K562 (cell line): ENCODE results near the gene SP6. TPM values are rescaled to one million over a fixed set of nuclear protein-coding genes. Genes with fewer than 3 reads are reported as not detected.

ENCODE experiments used
- BMI1 ChIP-seq: fragments of 150-350 bp; IDR thresholded peaks from 2 replicates; pipeline ENCODE4 v1.6.1; 2014; ENCODE audit warnings: low read length
- DMBX1 ChIP-seq: fragments of 250-450 bp; sonication (Bioruptor Pico); IDR thresholded peaks from 2 replicates; pipeline ENCODE4 v1.8.0; 2022; ENCODE audit warnings: inconsistent platforms, mild to moderate bottlenecking, moderate library complexity, borderline replicate concordance
- FOXJ2 ChIP-seq: fragments of 200-800 bp; sonication (Bioruptor generic); IDR thresholded peaks from 2 replicates; pipeline ENCODE4 v1.6.1; 2016; ENCODE audit warnings: missing genetic modification characterization, missing compliant biosample characterization
- FOXK2 ChIP-seq, 2 experiments: fragments of 450-650 bp; IDR thresholded peaks in 1 of 2; conservative IDR thresholded peaks in 1 of 2; 2 replicates each; pipeline ENCODE4 v1.6.1; 2016; ENCODE audit warnings: low read depth in 2 of 2, mild to moderate bottlenecking in 1 of 2
- FUS ChIP-seq: fragments of 200-400 bp; formaldehyde crosslinking; optimal IDR thresholded peaks from 2 replicates; pipeline ENCODE3; 2017; ENCODE audit warnings: low read depth, low read length
- HDAC2 ChIP-seq: fragments of 450-650 bp; IDR thresholded peaks from 2 replicates; pipeline ENCODE4 v1.6.1; 2016; ENCODE audit warnings: mild to moderate bottlenecking
- IFI16 ChIP-seq: fragments of 250-450 bp; sonication (Bioruptor Pico); IDR thresholded peaks from 2 replicates; pipeline ENCODE4 v2.1.2; 2022; ENCODE audit warnings: mild to moderate bottlenecking, inconsistent platforms
- MYC ChIP-seq, 2 experiments: fragments of 250-450 bp in 1 of 2; sonication (Bioruptor Pico) in 1 of 2; IDR thresholded peaks; 2 replicates each; pipeline versions ENCODE4 v1.5.1 to v1.6.1; 2012 to 2021; ENCODE audit warnings: low read depth in 2 of 2, borderline replicate concordance in 1 of 2, improper control_type of control experiment in 1 of 2, low read length in 1 of 2, mild to moderate bottlenecking in 1 of 2, moderate library complexity in 1 of 2
- PHF21A ChIP-seq: fragments of 450-650 bp; IDR thresholded peaks from 2 replicates; pipeline ENCODE4 v1.6.1; 2017; ENCODE audit warnings: low read depth, borderline replicate concordance
- SIN3B ChIP-seq: fragments of 450-650 bp; IDR thresholded peaks from 2 replicates; pipeline ENCODE4 v1.6.1; 2017; ENCODE audit warnings: low read depth, mild to moderate bottlenecking, moderate library complexity
- STAT5A ChIP-seq: IDR thresholded peaks from 2 replicates; pipeline ENCODE4 v1.6.1; 2012; ENCODE audit warnings: low read length, inconsistent platforms, borderline replicate concordance
- TAF7 ChIP-seq: fragments of 450-650 bp; IDR thresholded peaks from 2 replicates; pipeline ENCODE4 v1.6.1; 2016; ENCODE audit warnings: missing genetic modification characterization, missing compliant biosample characterization
- TCF7L2 ChIP-seq: fragments of 150-350 bp; IDR thresholded peaks from 2 replicates; pipeline ENCODE4 v1.6.1; 2016; ENCODE audit warnings: low read depth, mild to moderate bottlenecking, low read length, moderate library complexity
- ZKSCAN8 ChIP-seq: fragments of 200-800 bp; sonication (Bioruptor generic); IDR thresholded peaks from 2 replicates; pipeline ENCODE4 v1.6.1; 2016; ENCODE audit warnings: missing genetic modification characterization, missing compliant biosample characterization
- ZNF384 ChIP-seq: IDR thresholded peaks from 2 replicates; pipeline ENCODE4 v1.6.1; 2012; ENCODE audit warnings: low read depth, low read length, improper control_type of control experiment
- ZNF431 ChIP-seq: sonication (generic); formaldehyde crosslinking; IDR thresholded peaks from 2 replicates; pipeline ENCODE4 v1.8.0; 2022; ENCODE audit warnings: mild to moderate bottlenecking, missing genetic modification reagents
- ZNF583 ChIP-seq: fragments of 250-450 bp; sonication (Bioruptor Pico); IDR thresholded peaks from 2 replicates; pipeline ENCODE4 v1.4.0; 2020
- polyA plus RNA-seq, 8 experiments: library from polyadenylated mRNA; depleted of rRNA in 4 of 8; stranded (reverse) in 5 of 8; unstranded in 3 of 8; fragments of >200 nt; fragmentation: Nextera tagmentation in 2 of 8; fragmentation: Illumina TruSeq in 1 of 8; extraction: Ambion mirVana in 2 of 8; extraction: Trizol in 1 of 8; gene quantifications; 2 replicates each; pipeline versions ENCODE4 v1.2.1 to v1.2.3, GENCODE V29; 2011 to 2014; ENCODE audit warnings: inconsistent platforms in 1 of 8, missing spikeins in 1 of 8
- total RNA-seq, 7 experiments: library from RNA; depleted of rRNA in 6 of 7; stranded (reverse); fragments of >200 nt in 6 of 7; fragmentation: Illumina TruSeq in 2 of 7; extraction: Trizol in 2 of 7; gene quantifications; 2 replicates each; pipeline versions ENCODE4 v1.2.1 to v1.2.3, GENCODE V29; 2011 to 2021; ENCODE audit warnings: low replicate concordance in 1 of 7
- TF ChIP-seq, protein P1 (sequence below): IDR thresholded peaks from 2 replicates; pipeline ENCODE4 v1.6.1; 2011; ENCODE audit warnings: borderline replicate concordance, low read depth, mild to moderate bottlenecking, moderate library complexity, low read length; ENCODE audit not compliant: insufficient read depth, poor library complexity, severe bottlenecking
- TF ChIP-seq, protein P2 (sequence below), 2 experiments: fragments of 450-650 bp; IDR thresholded peaks; 2 replicates each; pipeline ENCODE4 v1.6.1; 2018; ENCODE audit warnings: mild to moderate bottlenecking in 2 of 2, low read depth in 1 of 2; ENCODE audit not compliant: partially characterized antibody in 2 of 2
- TF ChIP-seq, protein P3 (sequence below), 2 experiments: fragments of 450-650 bp in 1 of 2; IDR thresholded peaks; 2 replicates each; pipeline ENCODE4 v1.6.1; 2011 to 2017; ENCODE audit warnings: low read depth in 2 of 2, antibody characterized with exemption in 1 of 2, borderline replicate concordance in 1 of 2, low read length in 1 of 2, mild to moderate bottlenecking in 1 of 2, mixed read lengths in 1 of 2; ENCODE audit not compliant: control insufficient read depth in 1 of 2

SP6 gene
- total and polyA plus RNA-seq, 9 of the 15 experiments (the other 6 are each of a cell fraction or from before 2014, with no cell fraction given) = 0.11 to 7.9 (median 2.2) TPM

DNA sequence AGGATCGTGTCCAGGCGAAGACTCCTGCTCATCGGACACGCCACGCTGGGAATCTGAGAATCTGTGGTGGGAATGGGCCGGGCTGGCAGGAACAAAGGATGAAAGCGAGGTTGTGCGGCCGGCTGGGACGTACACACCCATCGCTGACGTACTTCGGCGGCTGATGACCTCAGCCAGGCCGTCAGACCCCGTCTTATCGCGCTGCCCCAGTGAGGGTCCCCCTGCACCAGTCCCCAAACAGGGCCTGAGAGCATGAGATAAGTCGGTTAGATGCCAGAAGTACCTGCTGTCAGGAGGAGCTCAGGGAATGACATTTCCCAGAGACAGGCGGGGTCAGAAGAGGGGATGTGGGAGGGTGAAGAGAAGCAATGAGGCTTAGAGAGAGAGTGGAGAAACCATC, 16.0 kb upstream of the SP6 start (continued):
- TF ChIP-seq, protein P1, sequence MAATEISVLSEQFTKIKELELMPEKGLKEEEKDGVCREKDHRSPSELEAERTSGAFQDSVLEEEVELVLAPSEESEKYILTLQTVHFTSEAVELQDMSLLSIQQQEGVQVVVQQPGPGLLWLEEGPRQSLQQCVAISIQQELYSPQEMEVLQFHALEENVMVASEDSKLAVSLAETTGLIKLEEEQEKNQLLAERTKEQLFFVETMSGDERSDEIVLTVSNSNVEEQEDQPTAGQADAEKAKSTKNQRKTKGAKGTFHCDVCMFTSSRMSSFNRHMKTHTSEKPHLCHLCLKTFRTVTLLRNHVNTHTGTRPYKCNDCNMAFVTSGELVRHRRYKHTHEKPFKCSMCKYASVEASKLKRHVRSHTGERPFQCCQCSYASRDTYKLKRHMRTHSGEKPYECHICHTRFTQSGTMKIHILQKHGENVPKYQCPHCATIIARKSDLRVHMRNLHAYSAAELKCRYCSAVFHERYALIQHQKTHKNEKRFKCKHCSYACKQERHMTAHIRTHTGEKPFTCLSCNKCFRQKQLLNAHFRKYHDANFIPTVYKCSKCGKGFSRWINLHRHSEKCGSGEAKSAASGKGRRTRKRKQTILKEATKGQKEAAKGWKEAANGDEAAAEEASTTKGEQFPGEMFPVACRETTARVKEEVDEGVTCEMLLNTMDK = no peak
- TF ChIP-seq ZNF384 (no peak; the same call in 1 of the 2 replicates), MYC (IDR thresholded peaks at IDR 0.05; ENCODE audit: low read depth, low read length) (peak; percentile 67), MYC (CRISPR knock-in tag; IDR thresholded peaks at IDR 0.05; ENCODE audit: borderline replicate concordance, low read depth) (no peak), ZNF583 (CRISPR knock-in tag) (peak; percentile 84), TAF7 (no peak), ZNF431 (CRISPR knock-in tag) (no peak), FOXJ2 (tag) (no peak), PHF21A (0 out of 2 replicates have a peak, but pooled peaks have one; percentile 85), DMBX1 (peak; percentile 94), STAT5A (peak; percentile 95), BMI1 (no peak), TCF7L2 (no peak), IFI16 (CRISPR knock-in tag) (no peak), FUS (no peak), HDAC2 (peak; percentile 97), SIN3B (no peak), FOXK2 (conservative IDR thresholded peaks at IDR 0.05 in 1 of 2, IDR thresholded peaks at IDR 0.05 in 1 of 2; ENCODE audit: low read depth in 2 of 2) (peak; percentile 87 to 90), ZKSCAN8 (CRISPR knock-in tag) (peak; percentile 94; the same call in 1 of the 2 replicates)
- TF ChIP-seq, protein P2, sequence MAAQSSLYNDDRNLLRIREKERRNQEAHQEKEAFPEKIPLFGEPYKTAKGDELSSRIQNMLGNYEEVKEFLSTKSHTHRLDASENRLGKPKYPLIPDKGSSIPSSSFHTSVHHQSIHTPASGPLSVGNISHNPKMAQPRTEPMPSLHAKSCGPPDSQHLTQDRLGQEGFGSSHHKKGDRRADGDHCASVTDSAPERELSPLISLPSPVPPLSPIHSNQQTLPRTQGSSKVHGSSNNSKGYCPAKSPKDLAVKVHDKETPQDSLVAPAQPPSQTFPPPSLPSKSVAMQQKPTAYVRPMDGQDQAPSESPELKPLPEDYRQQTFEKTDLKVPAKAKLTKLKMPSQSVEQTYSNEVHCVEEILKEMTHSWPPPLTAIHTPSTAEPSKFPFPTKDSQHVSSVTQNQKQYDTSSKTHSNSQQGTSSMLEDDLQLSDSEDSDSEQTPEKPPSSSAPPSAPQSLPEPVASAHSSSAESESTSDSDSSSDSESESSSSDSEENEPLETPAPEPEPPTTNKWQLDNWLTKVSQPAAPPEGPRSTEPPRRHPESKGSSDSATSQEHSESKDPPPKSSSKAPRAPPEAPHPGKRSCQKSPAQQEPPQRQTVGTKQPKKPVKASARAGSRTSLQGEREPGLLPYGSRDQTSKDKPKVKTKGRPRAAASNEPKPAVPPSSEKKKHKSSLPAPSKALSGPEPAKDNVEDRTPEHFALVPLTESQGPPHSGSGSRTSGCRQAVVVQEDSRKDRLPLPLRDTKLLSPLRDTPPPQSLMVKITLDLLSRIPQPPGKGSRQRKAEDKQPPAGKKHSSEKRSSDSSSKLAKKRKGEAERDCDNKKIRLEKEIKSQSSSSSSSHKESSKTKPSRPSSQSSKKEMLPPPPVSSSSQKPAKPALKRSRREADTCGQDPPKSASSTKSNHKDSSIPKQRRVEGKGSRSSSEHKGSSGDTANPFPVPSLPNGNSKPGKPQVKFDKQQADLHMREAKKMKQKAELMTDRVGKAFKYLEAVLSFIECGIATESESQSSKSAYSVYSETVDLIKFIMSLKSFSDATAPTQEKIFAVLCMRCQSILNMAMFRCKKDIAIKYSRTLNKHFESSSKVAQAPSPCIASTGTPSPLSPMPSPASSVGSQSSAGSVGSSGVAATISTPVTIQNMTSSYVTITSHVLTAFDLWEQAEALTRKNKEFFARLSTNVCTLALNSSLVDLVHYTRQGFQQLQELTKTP (IDR thresholded peaks at IDR 0.05; ENCODE audit: low read depth in 1 of 2, partially characterized antibody in 2 of 2) = peak in 1 of 2 experiments; percentile 90
- TF ChIP-seq, protein P3, sequence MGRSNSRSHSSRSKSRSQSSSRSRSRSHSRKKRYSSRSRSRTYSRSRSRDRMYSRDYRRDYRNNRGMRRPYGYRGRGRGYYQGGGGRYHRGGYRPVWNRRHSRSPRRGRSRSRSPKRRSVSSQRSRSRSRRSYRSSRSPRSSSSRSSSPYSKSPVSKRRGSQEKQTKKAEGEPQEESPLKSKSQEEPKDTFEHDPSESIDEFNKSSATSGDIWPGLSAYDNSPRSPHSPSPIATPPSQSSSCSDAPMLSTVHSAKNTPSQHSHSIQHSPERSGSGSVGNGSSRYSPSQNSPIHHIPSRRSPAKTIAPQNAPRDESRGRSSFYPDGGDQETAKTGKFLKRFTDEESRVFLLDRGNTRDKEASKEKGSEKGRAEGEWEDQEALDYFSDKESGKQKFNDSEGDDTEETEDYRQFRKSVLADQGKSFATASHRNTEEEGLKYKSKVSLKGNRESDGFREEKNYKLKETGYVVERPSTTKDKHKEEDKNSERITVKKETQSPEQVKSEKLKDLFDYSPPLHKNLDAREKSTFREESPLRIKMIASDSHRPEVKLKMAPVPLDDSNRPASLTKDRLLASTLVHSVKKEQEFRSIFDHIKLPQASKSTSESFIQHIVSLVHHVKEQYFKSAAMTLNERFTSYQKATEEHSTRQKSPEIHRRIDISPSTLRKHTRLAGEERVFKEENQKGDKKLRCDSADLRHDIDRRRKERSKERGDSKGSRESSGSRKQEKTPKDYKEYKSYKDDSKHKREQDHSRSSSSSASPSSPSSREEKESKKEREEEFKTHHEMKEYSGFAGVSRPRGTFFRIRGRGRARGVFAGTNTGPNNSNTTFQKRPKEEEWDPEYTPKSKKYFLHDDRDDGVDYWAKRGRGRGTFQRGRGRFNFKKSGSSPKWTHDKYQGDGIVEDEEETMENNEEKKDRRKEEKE (IDR thresholded peaks at IDR 0.05; ENCODE audit: borderline replicate concordance in 1 of 2, control insufficient read depth in 1 of 2, low read depth in 2 of 2, low read length in 1 of 2) = no peak
